Hematopoietic multipotent progenitor cell treated with erythropoietin and hydrocortisone succinate and interleukin-3 and kit ligand, for 6 days (in vitro differentiated cells): Measurements from ENCODE around the gene LRRN1.

Experiments used
- DNase-seq: peaks from one replicate; pipeline ENCODE4 v3.0.0-alpha.2; 2015

The LRRN1 gene

GRCh38 chr3:3799173-3800079, at the start of gene LRRN1:
TSS of gene LRRN1 (plus strand) at chr3:3799431. CDS start at chr3:3844642, 45,211 bp downstream.
- DNase-seq: peak; percentile 45

- no peak for DNase-seq
These were observed 45.8 kb upstream of the LRRN1 start for GRCh38 chr3:3753416-3753815.

- DNase-seq: no peak
These were observed 33.6 kb upstream of the LRRN1 start for GRCh38 chr3:3765661-3766060.

GRCh38 chr3:3766140-3766539, 33.1 kb upstream of the LRRN1 start:
- no peak for DNase-seq

GRCh38 chr3:3771094-3771493, 28.1 kb upstream of the LRRN1 start:
- no peak for DNase-seq

GRCh38 chr3:3771567-3771966, 27.7 kb upstream of the LRRN1 start:
- no peak for DNase-seq

- DNase-seq: no peak
These were observed 26.9 kb upstream of the LRRN1 start for GRCh38 chr3:3772338-3772737.

- DNase-seq: no peak
These were observed 26.3 kb upstream of the LRRN1 start for GRCh38 chr3:3772920-3773319.

- DNase-seq: no peak
These were observed 22.6 kb upstream of the LRRN1 start for GRCh38 chr3:3776607-3777006.

- DNase-seq: no peak
These were observed 21.0 kb upstream of the LRRN1 start for GRCh38 chr3:3778216-3778615.

- no peak for DNase-seq
These were observed 20.5 kb upstream of the LRRN1 start for GRCh38 chr3:3778641-3779270.

- no peak for DNase-seq
These were observed 16.8 kb upstream of the LRRN1 start for GRCh38 chr3:3782457-3782856.

- no peak for DNase-seq
These were observed 16.0 kb upstream of the LRRN1 start for GRCh38 chr3:3783210-3783609.

GRCh38 chr3:3783696-3784095, 15.5 kb upstream of the LRRN1 start:
- no peak for DNase-seq

GRCh38 chr3:3792391-3792790, 6.8 kb upstream of the LRRN1 start:
- DNase-seq: no peak

- DNase-seq: peak; percentile 19
These were observed 559 bp upstream of the LRRN1 start for GRCh38 chr3:3798631-3799113.

- DNase-seq: peak; percentile 6
These were observed 837 bp downstream of the LRRN1 start for GRCh38 chr3:3800080-3800455.

- DNase-seq: peak; percentile 3
These were observed 1.7 kb downstream of the LRRN1 start for GRCh38 chr3:3800685-3801493.

GRCh38 chr3:3801494-3801841, 2.2 kb downstream of the LRRN1 start:
- peak; percentile 1 for DNase-seq

- no peak for DNase-seq
These were observed 2.8 kb downstream of the LRRN1 start for GRCh38 chr3:3802046-3802445.

GRCh38 chr3:3804560-3804959, 5.3 kb downstream of the LRRN1 start:
- no peak for DNase-seq

GRCh38 chr3:3806092-3806491, 6.9 kb downstream of the LRRN1 start:
- DNase-seq: no peak

- DNase-seq: no peak
These were observed 7.6 kb downstream of the LRRN1 start for GRCh38 chr3:3806856-3807255.

GRCh38 chr3:3813013-3813412, 13.8 kb downstream of the LRRN1 start:
- DNase-seq: no peak
